Measurements from ENCODE around the gene ADSS1.

ADSS1 gene

DNA sequence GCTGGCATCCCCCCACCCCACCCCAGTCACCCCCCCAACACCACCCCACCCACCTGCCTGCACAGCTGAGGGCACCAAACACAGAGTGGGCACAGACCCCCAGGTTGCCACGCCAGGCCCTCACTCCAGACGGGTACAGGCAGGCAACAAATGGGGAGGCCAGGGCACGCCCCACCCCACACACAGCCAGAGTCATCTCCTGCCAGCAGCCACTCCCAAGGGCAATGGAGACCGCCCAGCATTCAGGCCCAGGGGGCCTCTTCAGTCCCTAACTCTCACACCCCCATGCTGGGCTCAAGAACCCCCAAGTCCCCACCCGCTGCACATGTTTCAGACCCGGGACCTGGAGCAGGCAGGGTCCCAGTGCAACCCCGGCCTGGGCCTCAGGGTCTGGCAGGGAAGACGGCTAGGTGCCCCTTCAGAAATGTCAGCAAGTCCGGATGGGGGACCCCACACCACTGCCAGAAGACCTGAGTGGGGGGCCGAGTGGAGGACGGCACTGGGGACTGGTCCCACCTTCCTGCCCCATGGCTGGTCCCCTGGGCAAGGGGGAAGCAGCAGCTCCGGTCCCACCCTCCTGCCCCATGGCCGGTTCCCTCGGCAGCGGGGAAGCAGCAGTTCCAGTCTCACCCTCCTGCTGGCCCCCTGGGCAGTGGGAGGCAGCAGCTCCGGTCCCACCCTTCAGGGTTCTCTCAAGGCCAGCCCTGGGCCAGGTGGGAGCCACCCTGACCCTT lies 59.6 kb downstream of the ADSS1 start:
- no peak overlapping the region for H3K9ac ChIP-seq (ENCODE audit: low read depth in 1 of 2, low read length in 2 of 2)
- no peak overlapping the region for H3K4me3 ChIP-seq (ENCODE audit: low read length in 2 of 2)
- H3K4me1 ChIP-seq (ENCODE audit: control insufficient read depth in 2 of 2, insufficient read depth in 2 of 2, low read length in 2 of 2): peaks cover 2 to 8% of the 10 kb centered on the region in 2 donors
- H3K27ac ChIP-seq (ENCODE audit: low read depth in 2 of 2, low read length in 2 of 2): no peak overlapping the region
- H3K27me3 ChIP-seq (ENCODE audit: control insufficient read depth in 2 of 2, insufficient read depth in 2 of 2, low read length in 2 of 2): no peaks in the 10 kb centered on the region
- H3K9me3 ChIP-seq (ENCODE audit: control insufficient read depth in 2 of 2, low read length in 2 of 2): no peaks in the 10 kb centered on the region
- peaks cover 0 to 6% of the 10 kb centered on the region in 2 donors for H3K36me3 ChIP-seq (ENCODE audit: control insufficient read depth in 2 of 2, insufficient read depth in 2 of 2, low read length in 2 of 2)

DNA sequence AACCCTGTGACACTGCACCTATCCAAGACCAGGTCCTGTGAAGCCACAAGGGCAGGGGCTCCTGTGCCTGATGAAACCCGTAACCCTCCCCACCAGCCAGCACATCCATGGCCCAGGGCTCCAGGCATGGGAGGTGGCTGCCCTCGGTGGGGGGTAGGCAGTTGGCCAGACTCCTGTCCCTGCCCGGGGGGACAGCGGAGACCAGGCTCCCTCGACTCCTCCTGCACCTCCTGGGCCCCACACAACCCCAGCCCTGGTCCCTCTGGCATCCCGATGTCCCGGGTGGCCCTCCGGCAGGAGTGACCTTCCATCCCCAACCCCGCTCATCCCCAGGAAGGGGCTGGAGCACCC lies 60.2 kb downstream of the ADSS1 start:
- no peaks in the 10 kb centered on the region for H3K27me3 ChIP-seq (ENCODE audit: control insufficient read depth in 2 of 2, insufficient read depth in 2 of 2, low read length in 2 of 2)
- H3K36me3 ChIP-seq (ENCODE audit: control insufficient read depth in 2 of 2, insufficient read depth in 2 of 2, low read length in 2 of 2): peaks cover under 1 to 6% of the 10 kb centered on the region in 2 donors
- no peak overlapping the region for H3K27ac ChIP-seq (ENCODE audit: low read depth in 2 of 2, low read length in 2 of 2)
- H3K9me3 ChIP-seq (ENCODE audit: control insufficient read depth in 2 of 2, low read length in 2 of 2): no peaks in the 10 kb centered on the region
- H3K4me1 ChIP-seq (ENCODE audit: control insufficient read depth in 2 of 2, insufficient read depth in 2 of 2, low read length in 2 of 2): peaks cover 2 to 10% of the 10 kb centered on the region in 2 donors
- no peak overlapping the region for H3K9ac ChIP-seq (ENCODE audit: low read depth in 1 of 2, low read length in 2 of 2)
- no peak overlapping the region for H3K4me3 ChIP-seq (ENCODE audit: low read length in 2 of 2)

- Histone ChIP-seq H3K27me3 (ENCODE audit: control insufficient read depth in 2 of 2, insufficient read depth in 2 of 2, low read length in 2 of 2) (no peaks in the 10 kb centered on the region), H3K36me3 (ENCODE audit: control insufficient read depth in 2 of 2, insufficient read depth in 2 of 2, low read length in 2 of 2) (peaks cover 9 to 11% of the 10 kb centered on the region in 2 donors), H3K27ac (ENCODE audit: low read depth in 2 of 2, low read length in 2 of 2) (no peak overlapping the region), H3K4me3 (ENCODE audit: low read length in 2 of 2) (no peak overlapping the region), H3K9me3 (ENCODE audit: control insufficient read depth in 2 of 2, low read length in 2 of 2) (no peaks in the 10 kb centered on the region), H3K9ac (ENCODE audit: low read depth in 1 of 2, low read length in 2 of 2) (no peak overlapping the region), H3K4me1 (ENCODE audit: control insufficient read depth in 2 of 2, insufficient read depth in 2 of 2, low read length in 2 of 2) (peaks cover 2 to 10% of the 10 kb centered on the region in 2 donors)
Measured at GRCh38 chr14:104784846-104785707, 61.0 kb downstream of the ADSS1 start.

DNA sequence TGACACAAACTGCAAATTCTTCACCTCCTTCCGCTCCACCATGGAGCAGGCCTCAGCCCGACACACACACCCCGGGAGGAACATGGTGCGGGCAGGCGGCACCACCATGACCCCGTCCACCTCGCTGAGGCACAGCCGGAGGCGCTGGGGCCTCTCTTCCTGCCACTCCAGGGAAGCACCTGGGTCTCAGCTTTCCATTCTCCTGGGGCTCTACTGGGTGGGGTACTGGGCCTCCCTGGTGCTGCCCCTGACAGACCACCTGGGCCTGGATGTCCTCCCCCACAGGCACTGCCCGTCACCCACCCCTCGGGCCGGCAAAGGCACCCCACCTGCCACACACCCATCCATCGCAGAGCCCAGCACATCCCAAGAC lies 61.7 kb downstream of the ADSS1 start:
- H3K9ac ChIP-seq (ENCODE audit: low read depth in 1 of 2, low read length in 2 of 2): no peak overlapping the region
- no peaks in the 10 kb centered on the region for H3K27me3 ChIP-seq (ENCODE audit: control insufficient read depth in 2 of 2, insufficient read depth in 2 of 2, low read length in 2 of 2)
- H3K4me1 ChIP-seq (ENCODE audit: control insufficient read depth in 2 of 2, insufficient read depth in 2 of 2, low read length in 2 of 2): peaks cover 2 to 10% of the 10 kb centered on the region in 2 donors
- no peaks in the 10 kb centered on the region for H3K9me3 ChIP-seq (ENCODE audit: control insufficient read depth in 2 of 2, low read length in 2 of 2)
- no peak overlapping the region for H3K4me3 ChIP-seq (ENCODE audit: low read length in 2 of 2)
- peaks cover 9 to 15% of the 10 kb centered on the region in 2 donors for H3K36me3 ChIP-seq (ENCODE audit: control insufficient read depth in 2 of 2, insufficient read depth in 2 of 2, low read length in 2 of 2)
- H3K27ac ChIP-seq (ENCODE audit: low read depth in 2 of 2, low read length in 2 of 2): no peak overlapping the region

- Histone ChIP-seq H3K4me3 (ENCODE audit: low read length in 2 of 2) (no peak overlapping the region), H3K9ac (ENCODE audit: low read depth in 1 of 2, low read length in 2 of 2) (no peak overlapping the region), H3K27ac (ENCODE audit: low read depth in 2 of 2, low read length in 2 of 2) (no peak overlapping the region), H3K9me3 (ENCODE audit: control insufficient read depth in 2 of 2, low read length in 2 of 2) (no peaks in the 10 kb centered on the region), H3K4me1 (ENCODE audit: control insufficient read depth in 2 of 2, insufficient read depth in 2 of 2, low read length in 2 of 2) (peaks cover 2 to 10% of the 10 kb centered on the region in 2 donors), H3K36me3 (ENCODE audit: control insufficient read depth in 2 of 2, insufficient read depth in 2 of 2, low read length in 2 of 2) (peaks cover 9 to 18% of the 10 kb centered on the region in 2 donors), H3K27me3 (ENCODE audit: control insufficient read depth in 2 of 2, insufficient read depth in 2 of 2, low read length in 2 of 2) (no peaks in the 10 kb centered on the region)
Measured at GRCh38 chr14:104786091-104786586, 62.1 kb downstream of the ADSS1 start.

DNA sequence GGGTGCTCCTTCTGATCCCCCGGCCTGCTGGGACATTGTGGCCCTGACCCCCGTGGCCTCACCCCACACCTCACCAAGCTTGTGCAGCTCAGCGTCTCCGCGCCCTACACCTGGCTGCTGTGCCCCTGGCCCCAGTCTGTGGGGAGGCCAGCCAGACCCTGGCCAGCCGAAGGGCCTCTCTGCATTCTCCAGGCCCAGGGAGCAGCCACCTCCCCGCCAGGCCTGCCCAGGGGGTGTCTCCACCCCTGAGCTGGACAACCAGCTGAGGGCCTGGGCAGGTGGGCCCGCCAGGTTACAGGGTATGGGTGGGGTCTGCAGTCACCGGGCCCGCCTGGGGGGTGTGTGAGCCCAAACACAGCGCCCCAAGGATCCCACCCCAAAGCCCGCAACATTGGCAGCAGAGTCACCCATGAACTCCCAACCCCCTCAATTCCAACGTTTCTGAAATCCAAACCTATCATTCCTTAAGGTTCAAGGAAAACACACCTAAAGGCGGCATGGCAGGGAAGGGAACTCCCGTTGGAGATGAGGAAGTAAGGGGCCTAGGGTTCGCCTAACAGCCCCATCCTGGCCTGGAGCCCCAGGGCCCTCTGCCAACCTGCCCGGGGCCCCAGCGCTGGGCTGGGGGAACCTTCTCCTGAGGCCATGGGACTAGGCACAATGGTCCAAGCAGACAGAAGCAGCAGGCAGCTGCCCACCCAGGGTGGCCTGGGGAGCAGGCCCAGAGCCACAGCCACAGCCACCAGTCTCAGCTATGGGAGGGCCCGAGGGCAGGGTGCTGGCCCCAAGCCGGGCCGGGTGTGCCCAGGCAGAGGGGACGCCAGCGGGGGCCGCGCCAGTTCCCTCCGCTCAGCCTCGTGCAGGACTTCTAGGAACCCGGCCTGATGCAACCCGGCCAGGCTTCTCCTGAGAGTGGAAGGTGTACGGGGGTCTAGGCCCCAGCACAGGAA lies 63.0 kb downstream of the ADSS1 start:
- Histone ChIP-seq H3K9ac (ENCODE audit: low read depth in 1 of 2, low read length in 2 of 2) (no peak overlapping the region), H3K4me1 (ENCODE audit: control insufficient read depth in 2 of 2, insufficient read depth in 2 of 2, low read length in 2 of 2) (peaks cover 3 to 14% of the 10 kb centered on the region in 2 donors), H3K36me3 (ENCODE audit: control insufficient read depth in 2 of 2, insufficient read depth in 2 of 2, low read length in 2 of 2) (peaks cover 9 to 24% of the 10 kb centered on the region in 2 donors), H3K9me3 (ENCODE audit: control insufficient read depth in 2 of 2, low read length in 2 of 2) (no peaks in the 10 kb centered on the region), H3K27ac (ENCODE audit: low read depth in 2 of 2, low read length in 2 of 2) (no peak overlapping the region), H3K27me3 (ENCODE audit: control insufficient read depth in 2 of 2, insufficient read depth in 2 of 2, low read length in 2 of 2) (no peaks in the 10 kb centered on the region), H3K4me3 (ENCODE audit: low read length in 2 of 2) (no peak overlapping the region)

- H3K9me3 ChIP-seq (ENCODE audit: control insufficient read depth in 2 of 2, low read length in 2 of 2): no peaks in the 10 kb centered on the region
- H3K4me3 ChIP-seq (ENCODE audit: low read length in 2 of 2): no peak overlapping the region
- peak overlapping the region in 1 of 2 donors; percentile 16 for H3K27ac ChIP-seq (ENCODE audit: low read depth in 2 of 2, low read length in 2 of 2)
- H3K27me3 ChIP-seq (ENCODE audit: control insufficient read depth in 2 of 2, insufficient read depth in 2 of 2, low read length in 2 of 2): no peaks in the 10 kb centered on the region
- no peak overlapping the region for H3K9ac ChIP-seq (ENCODE audit: low read depth in 1 of 2, low read length in 2 of 2)
- H3K36me3 ChIP-seq (ENCODE audit: control insufficient read depth in 2 of 2, insufficient read depth in 2 of 2, low read length in 2 of 2): peaks cover 9 to 22% of the 10 kb centered on the region in 2 donors
- peaks cover 10 to 19% of the 10 kb centered on the region in 2 donors for H3K4me1 ChIP-seq (ENCODE audit: control insufficient read depth in 2 of 2, insufficient read depth in 2 of 2, low read length in 2 of 2)
Measured at GRCh38 chr14:104787736-104788135, 63.7 kb downstream of the ADSS1 start.

- no peaks in the 10 kb centered on the region for H3K9me3 ChIP-seq (ENCODE audit: control insufficient read depth in 2 of 2, low read length in 2 of 2)
- H3K4me1 ChIP-seq (ENCODE audit: control insufficient read depth in 2 of 2, insufficient read depth in 2 of 2, low read length in 2 of 2): peaks cover 10 to 25% of the 10 kb centered on the region in 2 donors
- no peak overlapping the region for H3K9ac ChIP-seq (ENCODE audit: low read depth in 1 of 2, low read length in 2 of 2)
- peaks cover 9 to 22% of the 10 kb centered on the region in 2 donors for H3K36me3 ChIP-seq (ENCODE audit: control insufficient read depth in 2 of 2, insufficient read depth in 2 of 2, low read length in 2 of 2)
- peak overlapping the region in 1 of 2 donors; percentile 16 for H3K27ac ChIP-seq (ENCODE audit: low read depth in 2 of 2, low read length in 2 of 2)
- H3K27me3 ChIP-seq (ENCODE audit: control insufficient read depth in 2 of 2, insufficient read depth in 2 of 2, low read length in 2 of 2): no peaks in the 10 kb centered on the region
- H3K4me3 ChIP-seq (ENCODE audit: low read length in 2 of 2): no peak overlapping the region
Measured at GRCh38 chr14:104788161-104788818, 64.3 kb downstream of the ADSS1 start.

DNA sequence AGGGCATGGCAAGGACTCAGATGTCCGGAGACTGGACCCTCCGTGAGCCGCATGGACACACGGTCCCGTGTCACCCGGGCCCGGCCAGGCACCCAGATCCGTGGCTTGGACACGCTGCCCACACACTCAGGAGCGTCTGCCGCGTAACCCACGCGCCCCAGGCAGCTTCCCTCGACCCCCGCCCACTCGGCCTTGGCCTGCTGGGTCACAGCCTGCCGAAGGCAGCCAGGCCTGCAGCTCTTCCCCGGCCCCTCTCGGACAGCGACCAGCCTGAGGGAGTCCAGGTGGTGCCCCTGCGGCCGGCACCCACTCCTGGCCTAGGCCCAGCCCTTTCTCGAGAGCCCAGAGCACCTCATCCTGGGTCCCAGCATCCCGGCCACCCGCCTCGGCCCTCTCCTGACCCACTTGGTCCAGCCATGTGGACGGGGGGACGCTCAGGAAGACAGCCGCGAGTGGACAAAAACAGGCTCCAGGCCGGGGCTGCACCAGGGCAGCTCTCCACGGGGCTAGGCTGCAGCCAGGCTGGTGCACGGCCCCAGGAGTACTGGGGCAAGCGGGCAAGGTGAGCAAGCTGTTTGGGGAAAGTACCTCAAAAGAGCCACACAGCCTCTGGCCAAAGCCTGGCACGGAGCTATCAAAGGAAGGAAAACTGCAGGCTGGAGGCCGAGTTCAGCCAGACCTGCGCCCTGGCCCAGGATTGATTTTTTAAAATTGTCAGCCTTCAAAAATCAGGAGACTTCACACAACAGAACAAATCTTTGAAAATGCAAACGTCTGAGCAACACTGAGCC lies 65.0 kb downstream of the ADSS1 start:
- Histone ChIP-seq H3K9ac (ENCODE audit: low read depth in 1 of 2, low read length in 2 of 2) (no peak overlapping the region), H3K9me3 (ENCODE audit: control insufficient read depth in 2 of 2, low read length in 2 of 2) (no peaks in the 10 kb centered on the region), H3K36me3 (ENCODE audit: control insufficient read depth in 2 of 2, insufficient read depth in 2 of 2, low read length in 2 of 2) (peaks cover 9 to 22% of the 10 kb centered on the region in 2 donors), H3K27ac (ENCODE audit: low read depth in 2 of 2, low read length in 2 of 2) (no peak overlapping the region), H3K27me3 (ENCODE audit: control insufficient read depth in 2 of 2, insufficient read depth in 2 of 2, low read length in 2 of 2) (no peaks in the 10 kb centered on the region), H3K4me3 (ENCODE audit: low read length in 2 of 2) (no peak overlapping the region), H3K4me1 (ENCODE audit: control insufficient read depth in 2 of 2, insufficient read depth in 2 of 2, low read length in 2 of 2) (peaks cover 18 to 33% of the 10 kb centered on the region in 2 donors)

Measured in mucosa of rectum (tissue), 2 donors.